Activated naive CD8-positive, alpha-beta T cell treated with anti-CD3 and anti-CD28 coated beads, Interleukin-2, amount 10 ng/mL, durations not matched to agents 7 days and 5 days (primary cell): ENCODE measurements around the gene PSME4. TPM values are rescaled to one million over a fixed set of nuclear protein-coding genes. Genes with fewer than 3 reads are reported as not detected.
"Not testable (repeated sequence)": the region's sequence is repeated elsewhere in the genome, so short reads cannot be mapped to it uniquely, and the experiment has no call there.

Experiments
- ATAC-seq: fragments of 150-1000 bp; cut with Tn5 transposase; one replicate; pipeline ENCODE4 v1.10.0; 2021; ENCODE audit warnings: low read depth, moderate library complexity
- POLR2A ChIA-PET: fragments of 350-600 bp; sonication (Branson Sonifier 250); formaldehyde crosslinking; loops from one replicate; lab custom pipeline; 2021; ENCODE audit warnings: antibody characterized with exemption; lab: Charles Lee
- DNase-seq: peaks from one replicate; pipeline ENCODE4 v3.0.0; 2021
- H3K27ac Mint-ChIP-seq: one replicate; pipeline ENCODE4 v1.8.0; 2022; ENCODE audit warnings: mild to moderate bottlenecking, mixed read lengths
- H3K27me3 Mint-ChIP-seq: one replicate; pipeline ENCODE4 v1.8.0; 2022; ENCODE audit warnings: mild to moderate bottlenecking, moderate library complexity, mixed read lengths
- H3K36me3 Mint-ChIP-seq: one replicate; pipeline ENCODE4 v1.8.0; 2021; ENCODE audit warnings: mild to moderate bottlenecking, mixed read lengths
- H3K4me1 Mint-ChIP-seq: one replicate; pipeline ENCODE4 v1.8.0; 2021; ENCODE audit warnings: mixed read lengths
- H3K4me3 Mint-ChIP-seq: one replicate; pipeline ENCODE4 v1.8.0; 2022; ENCODE audit warnings: mild to moderate bottlenecking, moderate library complexity, mixed read lengths
- H3K9me3 Mint-ChIP-seq: one replicate; pipeline ENCODE4 v1.8.0; 2021; ENCODE audit warnings: mixed read lengths
- total RNA-seq, 2 experiments: library from RNA; stranded (reverse); gene quantifications; one replicate each; pipeline ENCODE4 v1.2.3, GENCODE V29; 2021

The PSME4 gene
- total RNA-seq, 2 experiments from 2014 or later, result 52.6 to 54.2 TPM

DNA sequence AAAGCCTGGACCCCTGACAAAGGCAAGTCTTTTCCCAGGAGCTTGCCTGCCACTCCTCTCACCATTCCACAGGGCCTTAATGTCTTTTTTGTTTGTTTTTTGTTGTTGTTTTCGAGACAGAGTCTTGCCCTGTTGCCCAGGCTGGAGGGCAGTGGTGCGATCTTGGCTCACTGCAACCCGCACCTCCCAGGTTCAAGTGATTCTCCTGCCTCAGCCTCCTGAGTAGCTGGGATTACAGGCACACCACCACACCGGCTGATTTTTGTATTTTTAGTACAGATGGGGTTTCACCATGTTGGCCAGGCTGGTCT, 140.9 kb downstream of the PSME4 start:
- POLR2A ChIA-PET, ATAC-seq, H3K4me1 Mint-ChIP-seq, H3K9me3 Mint-ChIP-seq, DNase-seq, H3K27me3 Mint-ChIP-seq, H3K36me3 Mint-ChIP-seq, H3K4me3 Mint-ChIP-seq, H3K27ac Mint-ChIP-seq: not testable (repeated sequence)

DNA sequence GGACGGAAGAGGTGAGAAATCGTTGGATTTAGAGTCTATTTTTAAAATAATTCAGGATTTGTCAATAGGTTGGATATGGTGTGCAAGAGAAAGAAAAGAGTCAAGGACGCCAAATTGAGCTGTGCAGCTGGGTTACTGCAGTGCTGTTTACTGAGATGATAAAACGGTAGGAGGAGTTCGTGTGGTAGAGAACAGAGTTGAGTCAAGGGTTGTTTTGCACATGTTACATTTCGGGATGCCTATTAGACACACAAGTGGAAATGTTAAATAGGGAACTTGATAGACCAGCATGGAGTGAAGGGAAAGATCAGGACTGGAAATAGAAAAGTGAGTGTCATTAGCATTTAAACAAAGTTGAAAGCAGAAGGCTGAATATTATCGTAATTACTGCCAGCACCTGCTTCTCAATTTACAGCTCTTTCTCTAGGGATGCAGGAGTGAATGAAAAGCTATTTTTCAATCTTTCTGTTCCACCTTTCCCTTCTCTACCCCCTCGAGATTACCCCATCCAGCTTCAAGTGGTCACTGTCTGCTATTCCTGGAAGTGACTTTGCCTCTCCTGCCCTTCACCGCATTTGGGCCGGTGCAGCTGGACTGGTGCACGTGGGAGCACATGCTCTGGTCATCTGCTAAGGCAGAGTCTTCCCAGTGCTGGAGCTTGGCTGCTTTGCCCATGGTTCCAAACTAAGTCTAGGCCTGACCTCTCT, 141.4 kb downstream of the PSME4 start:
- POLR2A ChIA-PET, result no interaction called here

DNA sequence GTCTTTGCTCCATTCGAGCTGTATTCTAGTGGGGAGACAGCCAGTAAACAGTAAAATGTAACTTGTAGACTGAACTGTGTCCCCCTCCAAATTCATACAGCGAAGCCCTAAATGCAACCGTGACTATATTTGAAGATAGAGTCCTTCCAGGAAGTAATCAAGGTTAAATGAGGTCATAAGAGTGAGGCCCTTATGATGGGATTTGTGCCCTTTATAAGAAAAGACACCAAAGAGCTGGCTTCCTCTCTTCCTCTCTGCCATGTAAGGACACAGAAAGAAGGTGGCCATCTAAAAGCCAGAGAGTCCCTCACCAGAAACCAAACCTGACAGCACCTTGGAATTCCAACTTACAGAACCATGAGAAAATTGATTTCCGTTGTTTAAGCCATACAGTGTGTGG, 142.5 kb downstream of the PSME4 start:
- Mint-ChIP-seq H3K27ac (no peak overlapping the region), H3K4me3 (no peak overlapping the region), H3K36me3 (peaks cover 1% of the 10 kb centered on the region), H3K4me1 (no peaks in the 10 kb centered on the region), H3K27me3 (no peaks in the 10 kb centered on the region), H3K9me3 (no peaks in the 10 kb centered on the region)
- no peak for DNase-seq
- no peak for ATAC-seq
- POLR2A ChIA-PET, result no interaction called here

More for the DNA sequence above, 141.4 kb downstream of the PSME4 start:
- H3K4me3 Mint-ChIP-seq, result no peak overlapping the region
- no peak overlapping the region for H3K27ac Mint-ChIP-seq
- no peaks in the 10 kb centered on the region for H3K4me1 Mint-ChIP-seq
- H3K27me3 Mint-ChIP-seq, result no peaks in the 10 kb centered on the region
- peaks cover 1% of the 10 kb centered on the region for H3K36me3 Mint-ChIP-seq
- DNase-seq, result no peak
- H3K9me3 Mint-ChIP-seq, result no peaks in the 10 kb centered on the region
- ATAC-seq, result no peak

DNA sequence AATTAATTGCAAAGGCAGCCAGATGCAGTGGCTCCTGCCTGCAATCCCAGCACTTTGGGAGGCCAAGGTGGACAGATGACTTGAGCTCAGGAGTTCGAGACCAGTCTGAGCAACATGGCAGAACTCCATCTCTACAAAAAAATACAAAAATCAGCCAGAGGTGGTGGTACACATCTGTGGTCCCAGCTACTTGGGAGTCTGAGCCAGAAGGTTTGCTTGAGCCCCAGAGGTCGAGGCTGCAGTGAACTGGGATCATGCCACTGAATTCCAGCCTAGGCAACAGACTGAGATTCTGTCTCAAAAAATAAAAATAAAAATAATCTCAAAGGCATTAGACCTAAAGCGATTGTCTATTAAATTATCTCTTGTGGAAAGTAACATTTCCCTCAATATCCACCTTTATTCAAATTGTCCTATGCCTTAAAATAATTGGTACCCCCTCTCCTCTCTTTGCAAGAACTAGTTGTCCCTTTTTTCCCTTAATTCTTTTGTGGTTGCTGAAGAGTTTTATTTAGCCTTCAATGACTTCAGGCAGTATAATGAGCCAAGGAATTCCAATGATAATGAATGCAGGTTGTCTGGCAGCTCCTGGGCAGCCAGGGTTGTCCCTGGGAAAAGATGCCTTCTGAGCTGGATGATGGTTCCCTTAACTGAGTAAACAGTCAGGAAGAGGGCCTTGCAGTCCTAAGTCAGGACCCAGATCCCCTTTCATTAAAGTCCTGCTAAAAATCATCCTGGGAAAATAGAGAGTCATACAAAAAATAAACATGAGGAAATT, 143.2 kb downstream of the PSME4 start:
- ATAC-seq, result no peak
- no peaks in the 10 kb centered on the region for H3K4me1 Mint-ChIP-seq
- DNase-seq, result no peak
- no peaks in the 10 kb centered on the region for H3K27me3 Mint-ChIP-seq
- no peak overlapping the region for H3K4me3 Mint-ChIP-seq
- H3K9me3 Mint-ChIP-seq, result no peaks in the 10 kb centered on the region
- H3K36me3 Mint-ChIP-seq, result peaks cover 1% of the 10 kb centered on the region
- POLR2A ChIA-PET, result no interaction called here
- no peak overlapping the region for H3K27ac Mint-ChIP-seq

DNA sequence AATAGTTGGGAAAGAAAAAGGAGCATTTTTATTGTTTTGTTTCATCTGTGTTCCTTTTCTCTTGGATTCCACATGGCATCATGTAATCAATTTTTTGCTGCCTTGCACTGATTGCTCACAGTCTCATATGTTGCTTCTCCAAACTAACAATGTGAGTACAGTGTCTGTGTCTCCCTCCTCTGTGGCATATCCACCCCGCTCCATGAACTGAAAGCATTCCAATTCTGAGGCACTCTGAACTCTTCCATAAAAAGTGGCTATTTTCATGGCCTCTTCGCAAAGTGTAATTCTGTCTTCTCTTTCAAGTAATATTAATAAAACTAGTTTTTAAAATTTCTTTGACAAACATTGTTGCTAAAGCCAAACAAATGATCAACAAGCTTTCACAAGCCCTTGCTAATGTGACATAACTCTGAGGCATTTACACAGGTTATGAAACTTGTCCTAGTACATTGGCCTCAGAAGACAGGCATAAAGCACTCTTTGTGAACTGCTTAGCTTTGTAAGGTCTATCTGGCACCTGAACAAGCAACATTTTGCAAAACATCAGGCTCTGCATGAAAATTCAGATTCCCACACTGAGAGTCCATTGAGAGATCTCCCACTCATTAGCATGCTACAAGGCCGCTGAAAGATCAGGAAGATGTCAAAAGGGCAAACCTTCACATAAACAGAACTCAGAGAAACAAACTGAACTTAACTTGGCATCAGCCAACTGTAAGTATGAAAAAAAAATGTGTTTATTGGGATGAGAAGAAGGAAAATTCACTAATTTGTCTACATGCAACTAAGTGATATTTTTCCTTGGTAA, 144.0 kb downstream of the PSME4 start:
- H3K27ac Mint-ChIP-seq, result no peak overlapping the region
- peaks cover 1% of the 10 kb centered on the region for H3K36me3 Mint-ChIP-seq
- H3K27me3 Mint-ChIP-seq, result no peaks in the 10 kb centered on the region
- H3K4me3 Mint-ChIP-seq, result no peak overlapping the region
- ATAC-seq (no peak), DNase-seq (no peak)
- H3K4me1 Mint-ChIP-seq, result no peaks in the 10 kb centered on the region
- H3K9me3 Mint-ChIP-seq, result no peaks in the 10 kb centered on the region
- POLR2A ChIA-PET, result no interaction called here

DNA sequence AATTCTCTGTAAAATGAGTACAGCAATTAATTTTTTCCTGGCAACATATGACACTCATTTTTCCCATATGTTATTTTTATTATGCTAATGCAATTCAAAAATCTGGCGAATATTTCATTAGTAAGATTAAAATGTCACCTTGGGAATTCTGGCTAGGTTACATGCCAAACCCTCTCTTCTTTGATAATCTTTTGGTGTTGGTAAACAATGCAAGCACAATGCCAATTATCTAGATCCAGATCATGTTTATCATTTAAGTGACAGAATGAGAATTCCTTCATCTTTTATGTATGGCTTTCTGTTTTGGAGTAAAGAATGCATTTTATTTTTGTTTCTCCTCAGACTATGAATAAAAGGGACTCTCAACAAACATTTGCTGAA, 144.8 kb downstream of the PSME4 start:
- H3K9me3 Mint-ChIP-seq, result no peaks in the 10 kb centered on the region
- no peaks in the 10 kb centered on the region for H3K4me1 Mint-ChIP-seq
- POLR2A ChIA-PET, result no interaction called here

DNA sequence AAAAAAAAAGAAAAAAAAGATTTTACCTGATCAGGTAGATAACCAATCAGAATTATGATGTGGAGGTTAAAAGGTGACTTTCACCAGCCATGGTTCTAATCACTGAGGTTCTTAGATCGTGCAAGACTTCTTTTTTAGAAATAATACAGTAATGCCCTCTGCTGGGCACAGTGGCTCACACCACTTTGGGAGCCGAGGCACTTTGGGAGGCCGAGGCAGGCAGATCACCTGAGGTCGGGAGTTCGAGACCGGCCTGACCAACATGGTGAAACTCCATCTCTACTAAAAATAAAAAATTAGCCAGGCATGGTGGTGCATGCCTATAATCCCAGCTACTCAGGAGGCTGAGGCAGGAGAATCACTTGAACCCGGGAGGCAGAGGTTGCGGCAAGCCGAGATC, 147.2 kb downstream of the PSME4 start:
- POLR2A ChIA-PET, ATAC-seq, H3K4me3 Mint-ChIP-seq, H3K36me3 Mint-ChIP-seq, H3K27me3 Mint-ChIP-seq, H3K9me3 Mint-ChIP-seq, H3K4me1 Mint-ChIP-seq, DNase-seq, H3K27ac Mint-ChIP-seq: not testable (repeated sequence)

More for the DNA sequence above, 144.8 kb downstream of the PSME4 start:
- DNase-seq, result no peak
- Mint-ChIP-seq H3K36me3 (peaks cover 1% of the 10 kb centered on the region), H3K4me3 (no peak overlapping the region), H3K27me3 (no peaks in the 10 kb centered on the region), H3K27ac (no peak overlapping the region)
- ATAC-seq, result no peak

DNA sequence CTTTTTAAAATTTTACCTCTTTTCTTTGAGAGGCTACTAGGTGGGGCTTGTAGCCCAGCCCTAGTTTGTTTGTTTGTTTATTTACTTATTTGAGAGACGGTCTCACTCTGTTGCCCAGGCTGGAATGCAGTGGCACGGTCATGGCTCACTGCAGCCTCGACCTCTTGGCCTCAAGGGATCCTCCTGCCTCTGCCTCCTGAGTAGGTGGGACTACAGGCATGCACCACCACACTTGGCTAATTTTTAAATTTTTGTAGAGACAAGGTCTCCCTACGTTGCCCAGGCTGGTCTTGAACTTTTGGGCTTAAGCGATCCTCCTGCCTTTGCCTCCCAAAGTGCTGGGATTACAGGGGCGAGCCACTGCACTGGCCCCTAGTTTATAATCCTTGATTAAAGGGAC, 149.0 kb downstream of the PSME4 start:
- no peak overlapping the region for H3K27ac Mint-ChIP-seq
- H3K27me3 Mint-ChIP-seq, result no peaks in the 10 kb centered on the region
- H3K4me3 Mint-ChIP-seq, result no peak overlapping the region

DNA sequence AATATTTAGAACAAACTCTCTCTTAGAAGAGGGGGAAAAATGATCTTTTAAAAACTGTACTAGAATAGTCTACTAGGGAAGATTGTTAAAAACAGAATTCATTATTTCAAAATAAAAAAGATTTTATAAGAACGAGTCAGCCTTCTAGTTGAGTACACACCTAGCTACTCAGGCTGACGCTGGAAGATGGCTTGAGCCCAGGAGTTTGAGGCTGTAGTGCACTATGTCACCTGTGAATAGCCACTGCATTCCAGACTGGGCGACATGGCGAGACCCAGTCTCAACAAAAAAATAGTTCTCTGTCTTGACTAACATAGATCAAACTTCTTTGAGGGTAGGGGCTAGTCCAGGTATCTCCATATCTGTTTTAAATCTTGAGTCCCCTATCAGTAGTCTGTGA, 150.1 kb downstream of the PSME4 start:
- no peaks in the 10 kb centered on the region for H3K9me3 Mint-ChIP-seq
- ATAC-seq (no peak), DNase-seq (no peak)
- H3K27me3 Mint-ChIP-seq, result no peaks in the 10 kb centered on the region
- no peaks in the 10 kb centered on the region for H3K4me1 Mint-ChIP-seq
- no peak overlapping the region for H3K27ac Mint-ChIP-seq
- H3K36me3 Mint-ChIP-seq, result peaks cover 6% of the 10 kb centered on the region
- H3K4me3 Mint-ChIP-seq, result no peak overlapping the region
- POLR2A ChIA-PET, result no interaction called here

More for the DNA sequence above, 149.0 kb downstream of the PSME4 start:
- no peak for DNase-seq
- Mint-ChIP-seq H3K9me3 (no peaks in the 10 kb centered on the region), H3K4me1 (no peaks in the 10 kb centered on the region), H3K36me3 (peaks cover 3% of the 10 kb centered on the region)
- POLR2A ChIA-PET, result no interaction called here
- ATAC-seq, result no peak

DNA sequence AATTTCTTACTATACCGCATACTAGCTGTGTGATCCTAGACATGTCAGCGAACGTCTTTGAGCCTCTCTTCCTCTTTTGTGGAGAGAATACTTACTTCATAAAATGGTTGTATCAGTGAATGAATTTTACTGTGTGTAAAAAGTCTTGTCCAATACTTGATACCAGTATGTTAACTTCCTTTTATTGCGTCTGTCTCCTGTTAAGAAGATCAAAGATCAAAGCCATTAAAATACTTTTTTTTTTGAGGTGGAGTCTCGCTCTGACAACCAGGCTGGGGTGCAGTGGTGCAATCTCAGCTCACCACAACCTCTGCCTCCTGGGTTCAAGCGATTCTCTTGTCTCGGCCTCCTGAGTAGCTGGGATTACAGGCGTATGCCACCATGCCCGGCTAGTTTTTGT, 150.7 kb downstream of the PSME4 start:
- Mint-ChIP-seq H3K4me1 (no peaks in the 10 kb centered on the region), H3K27ac (no peak overlapping the region), H3K4me3 (no peak overlapping the region), H3K36me3 (peaks cover 13% of the 10 kb centered on the region), H3K27me3 (no peaks in the 10 kb centered on the region), H3K9me3 (no peaks in the 10 kb centered on the region)
- POLR2A ChIA-PET, result no interaction called here
- DNase-seq (no peak), ATAC-seq (no peak)

DNA sequence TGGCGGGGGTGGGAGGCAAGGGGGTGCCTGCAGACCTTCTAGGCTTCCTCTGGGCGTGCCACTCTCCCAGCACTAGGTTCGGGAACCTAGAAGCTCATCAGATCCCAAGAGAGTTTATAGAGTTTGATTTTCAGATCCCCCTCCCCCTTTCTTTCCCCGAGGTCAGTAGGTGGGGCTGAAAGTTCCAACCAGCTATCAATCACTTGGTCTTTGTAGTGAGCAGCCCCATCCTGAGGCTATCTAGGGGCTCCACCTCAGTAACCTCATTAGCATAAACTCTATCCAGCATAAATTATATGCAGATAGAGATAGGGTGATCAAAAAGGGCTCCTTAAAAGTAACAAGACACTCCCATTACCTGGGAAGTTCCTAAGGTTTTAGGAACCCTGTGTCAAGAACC, 151.2 kb downstream of the PSME4 start:
- POLR2A ChIA-PET, result no interaction called here
- Mint-ChIP-seq H3K27ac (no peak overlapping the region), H3K4me1 (no peaks in the 10 kb centered on the region), H3K27me3 (no peaks in the 10 kb centered on the region), H3K9me3 (no peaks in the 10 kb centered on the region), H3K4me3 (no peak overlapping the region), H3K36me3 (peaks cover 13% of the 10 kb centered on the region)
- no peak for DNase-seq
- no peak for ATAC-seq

DNA sequence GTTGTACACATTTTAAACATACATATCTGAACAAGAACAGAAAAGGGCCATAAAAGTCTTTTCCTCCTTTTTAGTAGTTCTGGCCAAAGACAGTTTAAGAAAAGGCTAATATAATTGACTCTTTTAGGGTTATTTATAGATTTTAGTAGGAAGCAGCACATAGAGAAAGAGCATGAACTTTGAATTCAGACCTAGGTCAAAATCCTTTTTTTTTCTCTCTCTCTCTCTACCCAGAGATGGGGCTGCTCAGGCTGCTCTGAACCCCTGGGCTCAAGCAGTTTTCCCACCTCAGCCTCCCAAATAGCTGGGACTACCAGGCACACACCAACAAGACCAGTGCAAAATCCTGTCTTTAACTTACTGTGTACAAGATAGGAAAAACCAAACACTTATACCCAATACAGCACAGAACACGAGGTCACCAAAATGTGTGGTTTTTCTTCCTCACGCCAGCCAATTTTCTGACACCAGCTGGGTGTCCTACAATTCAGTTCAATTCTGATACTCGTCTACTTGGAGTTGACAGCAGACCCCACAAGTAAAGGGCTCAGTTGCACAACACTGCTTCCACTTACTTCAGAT, 151.8 kb downstream of the PSME4 start:
- peaks cover 13% of the 10 kb centered on the region for H3K36me3 Mint-ChIP-seq
- H3K27me3 Mint-ChIP-seq, result no peaks in the 10 kb centered on the region
- no peaks in the 10 kb centered on the region for H3K9me3 Mint-ChIP-seq
- DNase-seq, result no peak
- no peak overlapping the region for H3K27ac Mint-ChIP-seq
- H3K4me1 Mint-ChIP-seq, result no peaks in the 10 kb centered on the region
- H3K4me3 Mint-ChIP-seq, result no peak overlapping the region
- no peak for ATAC-seq
- POLR2A ChIA-PET, result no interaction called here
